ENCODE results near the gene PLCL1.

PLCL1 gene

GRCh38 chr2:198106621-198107385 lies 302.4 kb downstream of the PLCL1 start:
- Histone ChIP-seq H3K4me1 (ENCODE audit: low read length) (no peaks in the 10 kb centered on the region), H2AFZ (ENCODE audit: low read length) (no peak overlapping the region), H3K27ac (ENCODE audit: low read length) (no peak overlapping the region), H3K4me3 (ENCODE audit: low read length) (no peak overlapping the region), H3K9me2 (replicated peaks; ENCODE audit: insufficient read depth, low read length) (no peaks in the 10 kb centered on the region), H3K9ac (ENCODE audit: low read length) (no peak overlapping the region), H3K9me3 (replicated peaks; ENCODE audit: insufficient read depth, low read length) (no peaks in the 10 kb centered on the region), H3K36me3 (replicated peaks; ENCODE audit: insufficient read depth, low read length) (no peaks in the 10 kb centered on the region), H3K27me3 (replicated peaks; ENCODE audit: insufficient read depth, low read length) (no peaks in the 10 kb centered on the region), H3F3A (ENCODE audit: insufficient read depth, low read length) (no peaks in the 10 kb centered on the region), H3K79me2 (ENCODE audit: low read length) (no peaks in the 10 kb centered on the region), H3K4me2 (ENCODE audit: low read depth, low read length) (no peak overlapping the region), H4K20me1 (ENCODE audit: insufficient read depth, low read length) (no peaks in the 10 kb centered on the region)
- TF ChIP-seq EZH2 (optimal IDR thresholded peaks at IDR 0.05; ENCODE audit: low read depth, low read length) (no peak), EZH2phosphoT487 (IDR thresholded peaks at IDR 0.05; ENCODE audit: low read length) (no peak), CTCF (IDR thresholded peaks at IDR 0.05; ENCODE audit: low read length) (no peak)
- DNase-seq, result no peak

DNA sequence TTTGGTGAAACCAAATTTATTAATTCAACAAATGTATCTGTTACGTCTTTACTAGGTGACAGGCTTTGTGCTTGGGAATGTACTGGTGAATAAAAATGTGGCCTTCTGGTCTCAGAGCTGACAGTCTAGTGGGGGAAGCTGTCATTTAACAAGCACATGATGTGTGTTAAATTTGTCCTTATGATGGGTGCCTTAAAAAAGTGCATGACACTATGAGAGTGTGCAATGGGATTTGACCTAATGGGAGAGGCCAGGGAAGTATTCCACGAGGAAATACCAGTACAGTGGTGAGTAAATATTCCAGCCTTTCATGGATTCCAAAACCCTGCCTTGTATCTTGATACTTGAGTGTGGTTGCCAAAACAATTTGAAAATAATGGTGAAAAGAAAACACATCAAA lies 308.9 kb downstream of the PLCL1 start:
- H3K9me2 ChIP-seq (replicated peaks; ENCODE audit: insufficient read depth, low read length), result no peaks in the 10 kb centered on the region
- no peaks in the 10 kb centered on the region for H3F3A ChIP-seq (ENCODE audit: insufficient read depth, low read length)
- H4K20me1 ChIP-seq (ENCODE audit: insufficient read depth, low read length), result no peaks in the 10 kb centered on the region
- no peak overlapping the region for H3K27ac ChIP-seq (ENCODE audit: low read length)
- H3K36me3 ChIP-seq (replicated peaks; ENCODE audit: insufficient read depth, low read length), result no peaks in the 10 kb centered on the region
- no peaks in the 10 kb centered on the region for H3K79me2 ChIP-seq (ENCODE audit: low read length)
- DNase-seq, result no peak
- TF ChIP-seq EZH2phosphoT487 (IDR thresholded peaks at IDR 0.05; ENCODE audit: low read length), result no peak
- TF ChIP-seq EZH2 (optimal IDR thresholded peaks at IDR 0.05; ENCODE audit: low read depth, low read length), result no peak
- TF ChIP-seq CTCF (IDR thresholded peaks at IDR 0.05; ENCODE audit: low read length), result no peak
- no peaks in the 10 kb centered on the region for H3K27me3 ChIP-seq (replicated peaks; ENCODE audit: insufficient read depth, low read length)
- H2AFZ ChIP-seq (ENCODE audit: low read length), result no peak overlapping the region
- no peak overlapping the region for H3K9ac ChIP-seq (ENCODE audit: low read length)
- H3K4me2 ChIP-seq (ENCODE audit: low read depth, low read length), result no peak overlapping the region
- H3K4me1 ChIP-seq (ENCODE audit: low read length), result no peaks in the 10 kb centered on the region
- no peak overlapping the region for H3K4me3 ChIP-seq (ENCODE audit: low read length)
- no peaks in the 10 kb centered on the region for H3K9me3 ChIP-seq (replicated peaks; ENCODE audit: insufficient read depth, low read length)

- DNase-seq, result no peak
- no peak for TF ChIP-seq EZH2 (optimal IDR thresholded peaks at IDR 0.05; ENCODE audit: low read depth, low read length)
- TF ChIP-seq EZH2phosphoT487 (IDR thresholded peaks at IDR 0.05; ENCODE audit: low read length), result no peak
- TF ChIP-seq CTCF (IDR thresholded peaks at IDR 0.05; ENCODE audit: low read length), result no peak
- H3K9me3 ChIP-seq (replicated peaks; ENCODE audit: insufficient read depth, low read length), result no peaks in the 10 kb centered on the region
Observed at GRCh38 chr2:198114064-198114463, 309.7 kb downstream of the PLCL1 start.

More at GRCh38 chr2:198114064-198114463, 309.7 kb downstream of the PLCL1 start:
- H2AFZ ChIP-seq (ENCODE audit: low read length), result no peak overlapping the region
- no peaks in the 10 kb centered on the region for H4K20me1 ChIP-seq (ENCODE audit: insufficient read depth, low read length)
- H3K27me3 ChIP-seq (replicated peaks; ENCODE audit: insufficient read depth, low read length), result no peaks in the 10 kb centered on the region
- H3F3A ChIP-seq (ENCODE audit: insufficient read depth, low read length), result no peaks in the 10 kb centered on the region
- no peaks in the 10 kb centered on the region for H3K79me2 ChIP-seq (ENCODE audit: low read length)
- no peaks in the 10 kb centered on the region for H3K36me3 ChIP-seq (replicated peaks; ENCODE audit: insufficient read depth, low read length)
- no peak overlapping the region for H3K4me3 ChIP-seq (ENCODE audit: low read length)
- no peak overlapping the region for H3K27ac ChIP-seq (ENCODE audit: low read length)
- no peak overlapping the region for H3K9ac ChIP-seq (ENCODE audit: low read length)
- H3K4me1 ChIP-seq (ENCODE audit: low read length), result no peaks in the 10 kb centered on the region
- no peak overlapping the region for H3K4me2 ChIP-seq (ENCODE audit: low read depth, low read length)
- no peaks in the 10 kb centered on the region for H3K9me2 ChIP-seq (replicated peaks; ENCODE audit: insufficient read depth, low read length)
